ENCODE data around the gene MAST4. TPM values are rescaled to one million over a fixed set of nuclear protein-coding genes. Genes with fewer than 3 reads are reported as not detected.

Gene MAST4
- total RNA-seq, 2 donors from 2014 or later, result 30.5 to 47.8 TPM

- H3K27me3 ChIP-seq (replicated peaks; ENCODE audit: insufficient read depth), result no peaks in the 10 kb centered on the region
- peaks cover 0 to 8% of the 10 kb centered on the region in 2 donors for H3K4me1 ChIP-seq (ENCODE audit: control insufficient read depth in 1 of 2, low read depth in 2 of 2)
- H3K27ac ChIP-seq, result no peak overlapping the region
- ATAC-seq (ENCODE audit: insufficient number of reproducible peaks, low FRiP score, low read depth), result no peak
- H3K36me3 ChIP-seq, result no peaks in the 10 kb centered on the region
- no peak overlapping the region for H3K4me3 ChIP-seq
- TF ChIP-seq CTCF (IDR thresholded peaks at IDR 0.05), result no peak
- no peaks in the 10 kb centered on the region for H3K9me3 ChIP-seq
- DNase-seq (ENCODE audit: low spot score), result no peak
These were observed 46.3 kb downstream of the MAST4 start for GRCh38 chr5:66642538-66642937.

DNA sequence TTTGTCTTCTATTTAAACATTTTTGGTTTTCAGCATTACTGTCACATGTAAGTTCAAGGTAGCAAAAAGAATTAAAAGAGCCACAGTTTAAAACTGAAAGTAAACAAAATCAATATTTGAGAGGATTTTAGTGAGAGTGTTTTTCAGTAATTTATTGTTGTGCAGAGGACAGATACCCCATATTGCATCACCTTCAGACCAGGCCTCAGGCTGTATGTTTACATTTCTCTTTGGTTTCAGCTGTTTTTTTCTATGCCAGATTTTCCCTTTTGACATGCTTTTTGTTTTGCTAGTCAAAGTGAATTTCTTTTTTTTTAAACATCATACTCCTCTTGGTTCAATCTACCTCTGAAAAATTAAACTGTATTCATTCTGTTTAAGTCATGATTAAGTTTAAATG, 47.2 kb downstream of the MAST4 start:
- no peaks in the 10 kb centered on the region for H3K27me3 ChIP-seq (replicated peaks; ENCODE audit: insufficient read depth)
- no peak for ATAC-seq (ENCODE audit: insufficient number of reproducible peaks, low FRiP score, low read depth)
- DNase-seq (ENCODE audit: low spot score), result no peak
- no peak for TF ChIP-seq CTCF (IDR thresholded peaks at IDR 0.05)
- no peaks in the 10 kb centered on the region for H3K9me3 ChIP-seq
- no peak overlapping the region for H3K4me3 ChIP-seq
- H3K27ac ChIP-seq, result no peak overlapping the region
- no peaks in the 10 kb centered on the region for H3K36me3 ChIP-seq
- peaks cover 5 to 14% of the 10 kb centered on the region in 2 donors for H3K4me1 ChIP-seq (ENCODE audit: control insufficient read depth in 1 of 2, low read depth in 2 of 2)

- ATAC-seq (ENCODE audit: insufficient number of reproducible peaks, low FRiP score, low read depth) (no peak), DNase-seq (ENCODE audit: low spot score) (no peak)
- H3K27ac ChIP-seq, result no peak overlapping the region
These were observed 47.9 kb downstream of the MAST4 start for GRCh38 chr5:66644111-66644510.

DNA sequence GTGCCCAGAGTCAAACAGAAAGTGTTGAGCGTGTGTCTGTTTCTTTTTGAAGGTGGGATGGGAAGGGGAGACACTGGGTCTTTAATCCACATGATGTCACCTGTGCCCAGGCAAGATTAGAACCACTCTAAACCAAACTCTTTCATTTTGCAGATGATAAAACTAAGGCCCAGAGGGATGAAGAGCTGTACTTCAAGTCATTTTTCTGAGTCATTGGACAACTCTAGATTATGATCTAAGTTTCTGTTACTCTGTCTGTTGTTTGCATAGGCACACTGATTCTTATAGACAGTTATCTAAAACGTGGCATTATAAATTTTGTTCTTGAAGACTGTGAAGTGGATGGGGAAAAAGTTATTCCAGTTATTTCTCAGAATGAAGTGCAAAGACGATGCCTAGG, 48.8 kb downstream of the MAST4 start:
- no peak overlapping the region for H3K27ac ChIP-seq
- H3K27me3 ChIP-seq (replicated peaks; ENCODE audit: insufficient read depth), result no peaks in the 10 kb centered on the region
- no peak overlapping the region for H3K4me3 ChIP-seq
- DNase-seq (ENCODE audit: low spot score), result no peak
- peaks cover 5 to 14% of the 10 kb centered on the region in 2 donors for H3K4me1 ChIP-seq (ENCODE audit: control insufficient read depth in 1 of 2, low read depth in 2 of 2)
- H3K9me3 ChIP-seq, result no peaks in the 10 kb centered on the region
- H3K36me3 ChIP-seq, result no peaks in the 10 kb centered on the region
- ATAC-seq (ENCODE audit: insufficient number of reproducible peaks, low FRiP score, low read depth), result no peak
- TF ChIP-seq CTCF (IDR thresholded peaks at IDR 0.05), result no peak

More at GRCh38 chr5:66644111-66644510, 47.9 kb downstream of the MAST4 start:
- Histone ChIP-seq H3K36me3 (no peaks in the 10 kb centered on the region), H3K4me1 (ENCODE audit: control insufficient read depth in 1 of 2, low read depth in 2 of 2) (peaks cover 5 to 14% of the 10 kb centered on the region in 2 donors), H3K9me3 (no peaks in the 10 kb centered on the region), H3K27me3 (replicated peaks; ENCODE audit: insufficient read depth) (no peaks in the 10 kb centered on the region), H3K4me3 (no peak overlapping the region)
- no peak for TF ChIP-seq CTCF (IDR thresholded peaks at IDR 0.05)

GRCh38 chr5:66646570-66646969, 50.4 kb downstream of the MAST4 start:
- Histone ChIP-seq H3K36me3 (no peaks in the 10 kb centered on the region), H3K27ac (no peak overlapping the region), H3K27me3 (replicated peaks; ENCODE audit: insufficient read depth) (no peaks in the 10 kb centered on the region), H3K4me1 (ENCODE audit: control insufficient read depth in 1 of 2, low read depth in 2 of 2) (peaks cover 5 to 14% of the 10 kb centered on the region in 2 donors), H3K9me3 (no peaks in the 10 kb centered on the region), H3K4me3 (no peak overlapping the region)
- DNase-seq (ENCODE audit: low spot score) (no peak), ATAC-seq (ENCODE audit: insufficient number of reproducible peaks, low FRiP score, low read depth) (no peak)
- TF ChIP-seq CTCF (IDR thresholded peaks at IDR 0.05), result no peak

Data from thoracic aorta (tissue), 2 donors.